Measurements from ENCODE around the gene PPP1R36. TPM values are rescaled to one million over a fixed set of nuclear protein-coding genes. Genes with fewer than 3 reads are reported as not detected.
"Not testable (repeated sequence)": the region's sequence is repeated elsewhere in the genome, so short reads cannot be mapped to it uniquely, and the experiment has no call there.

PPP1R36 gene
- total RNA-seq, 1 experiment from 2014 or later: not detected

DNA sequence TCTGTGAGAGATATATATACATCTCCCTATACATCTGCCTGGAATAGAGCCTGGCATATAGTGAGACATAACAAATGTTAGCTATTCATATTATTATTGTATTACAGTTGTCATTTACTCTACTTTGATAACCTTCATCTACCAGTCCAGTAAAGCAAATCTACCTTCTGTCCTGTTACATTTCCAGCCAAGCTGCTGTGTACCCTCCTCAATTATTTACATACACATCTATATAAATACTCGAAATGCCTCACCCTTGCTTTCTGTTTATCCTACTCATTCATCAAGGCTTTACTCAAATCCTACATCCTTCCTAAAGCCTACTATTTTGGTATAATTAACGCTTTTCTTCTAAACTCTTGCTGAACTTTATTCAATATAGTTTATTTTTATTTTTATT lies 36.5 kb upstream of the PPP1R36 start:
- Histone ChIP-seq H4K20me1 (ENCODE audit: insufficient read depth) (peaks cover 48% of the 10 kb centered on the region), H3K4me2 (no peak overlapping the region), H3K9me3 (ENCODE audit: insufficient read depth, low read depth) (no peaks in the 10 kb centered on the region), H3K79me2 (ENCODE audit: low read depth) (peaks cover 96% of the 10 kb centered on the region), H3K4me3 (no peak overlapping the region), H3K27ac (no peak overlapping the region), H3K9me2 (ENCODE audit: insufficient read depth) (no peaks in the 10 kb centered on the region), H3K36me3 (ENCODE audit: low read depth) (peaks cover 7% of the 10 kb centered on the region; the same call in 1 of the 2 replicates), H3K4me1 (replicated peaks; ENCODE audit: insufficient read depth) (peaks cover 36% of the 10 kb centered on the region), H2AFZ (no peak overlapping the region), H3K27me3 (ENCODE audit: insufficient read depth, low read depth) (no peaks in the 10 kb centered on the region), H3F3A (ENCODE audit: insufficient read depth, low read depth) (peaks cover 26% of the 10 kb centered on the region; the same call in 1 of the 2 replicates)
- POLR2A ChIA-PET (ENCODE audit: unreplicated experiment): no interaction called here
- CTCF ChIA-PET: no interaction called here
- DNase-seq: no peak
- intact Hi-C loops (cut with micrococcal nuclease; ENCODE audit: unreplicated experiment): no loop called here
- no TSS peak for BruUV-seq (replicated peaks)
- TF ChIP-seq, protein P1, sequence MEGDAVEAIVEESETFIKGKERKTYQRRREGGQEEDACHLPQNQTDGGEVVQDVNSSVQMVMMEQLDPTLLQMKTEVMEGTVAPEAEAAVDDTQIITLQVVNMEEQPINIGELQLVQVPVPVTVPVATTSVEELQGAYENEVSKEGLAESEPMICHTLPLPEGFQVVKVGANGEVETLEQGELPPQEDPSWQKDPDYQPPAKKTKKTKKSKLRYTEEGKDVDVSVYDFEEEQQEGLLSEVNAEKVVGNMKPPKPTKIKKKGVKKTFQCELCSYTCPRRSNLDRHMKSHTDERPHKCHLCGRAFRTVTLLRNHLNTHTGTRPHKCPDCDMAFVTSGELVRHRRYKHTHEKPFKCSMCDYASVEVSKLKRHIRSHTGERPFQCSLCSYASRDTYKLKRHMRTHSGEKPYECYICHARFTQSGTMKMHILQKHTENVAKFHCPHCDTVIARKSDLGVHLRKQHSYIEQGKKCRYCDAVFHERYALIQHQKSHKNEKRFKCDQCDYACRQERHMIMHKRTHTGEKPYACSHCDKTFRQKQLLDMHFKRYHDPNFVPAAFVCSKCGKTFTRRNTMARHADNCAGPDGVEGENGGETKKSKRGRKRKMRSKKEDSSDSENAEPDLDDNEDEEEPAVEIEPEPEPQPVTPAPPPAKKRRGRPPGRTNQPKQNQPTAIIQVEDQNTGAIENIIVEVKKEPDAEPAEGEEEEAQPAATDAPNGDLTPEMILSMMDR (conservative IDR thresholded peaks at IDR 0.05): no peak
- no peak for TF ChIP-seq EZH2 (IDR thresholded peaks at IDR 0.05; ENCODE audit: low read depth)

DNA sequence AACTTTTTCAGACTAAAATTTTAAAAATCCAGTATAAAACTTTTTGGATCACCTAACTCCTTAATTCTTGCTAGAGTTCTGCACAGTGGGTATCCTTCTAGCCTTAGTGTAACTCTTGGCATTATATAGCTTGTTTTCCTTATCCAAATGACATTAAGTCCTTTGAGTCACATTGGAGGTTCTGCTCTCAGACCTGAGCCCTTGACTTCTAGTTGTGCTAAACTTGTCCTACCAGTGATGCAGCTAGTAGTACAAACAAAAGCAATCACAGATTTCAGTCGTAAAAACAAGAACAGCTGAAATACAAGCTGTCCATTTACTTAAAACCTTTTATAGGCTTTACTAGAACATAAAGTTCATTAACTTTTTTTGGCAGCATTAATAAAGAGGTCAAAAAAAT lies 34.7 kb upstream of the PPP1R36 start:
- POLR2A ChIA-PET (ENCODE audit: unreplicated experiment): no interaction called here
- Histone ChIP-seq H3K36me3 (ENCODE audit: low read depth) (peaks cover 6% of the 10 kb centered on the region; the same call in 1 of the 2 replicates), H4K20me1 (ENCODE audit: insufficient read depth) (peaks cover 37% of the 10 kb centered on the region), H3K4me2 (peak overlapping the region; percentile 4; the same call in 1 of the 2 replicates), H3K4me1 (replicated peaks; ENCODE audit: insufficient read depth) (peaks cover 27% of the 10 kb centered on the region), H3K4me3 (no peak overlapping the region), H3K27ac (peak overlapping the region; percentile 7; the same call in 1 of the 2 replicates), H3K79me2 (ENCODE audit: low read depth) (peaks cover 95% of the 10 kb centered on the region), H3K27me3 (ENCODE audit: insufficient read depth, low read depth) (no peaks in the 10 kb centered on the region), H3K9me3 (ENCODE audit: insufficient read depth, low read depth) (no peaks in the 10 kb centered on the region), H3F3A (ENCODE audit: insufficient read depth, low read depth) (peaks cover 28% of the 10 kb centered on the region), H3K9me2 (ENCODE audit: insufficient read depth) (no peaks in the 10 kb centered on the region), H2AFZ (no peak overlapping the region)
- CTCF ChIA-PET: interaction anchor here (0.5 to 0.6 kb wide), 2 partner anchors 26 to 42 kb away, joined by 3 to 5 read pairs; partner anchors contain the start of gene HSPA2
- TF ChIP-seq EZH2 (IDR thresholded peaks at IDR 0.05; ENCODE audit: low read depth): no peak
- BruUV-seq (replicated peaks): no TSS peak
- peak in 1 of 2 experiments; percentile 70 for DNase-seq
- intact Hi-C loops (cut with micrococcal nuclease; ENCODE audit: unreplicated experiment): no loop called here

- Histone ChIP-seq H3K4me2 (no peak overlapping the region), H3K4me3 (no peak overlapping the region), H3K27me3 (ENCODE audit: insufficient read depth, low read depth) (no peaks in the 10 kb centered on the region), H3K9me3 (ENCODE audit: insufficient read depth, low read depth) (no peaks in the 10 kb centered on the region; the same call in 1 of the 2 replicates), H2AFZ (no peak overlapping the region), H3F3A (ENCODE audit: insufficient read depth, low read depth) (peaks cover 35% of the 10 kb centered on the region), H3K27ac (no peak overlapping the region), H3K9me2 (ENCODE audit: insufficient read depth) (no peaks in the 10 kb centered on the region), H3K4me1 (replicated peaks; ENCODE audit: insufficient read depth) (peaks cover 26% of the 10 kb centered on the region), H3K36me3 (ENCODE audit: low read depth) (peaks cover 19% of the 10 kb centered on the region), H3K79me2 (ENCODE audit: low read depth) (peaks cover 91% of the 10 kb centered on the region), H4K20me1 (ENCODE audit: insufficient read depth) (peaks cover 36% of the 10 kb centered on the region)
- no peak for DNase-seq
- POLR2A ChIA-PET (ENCODE audit: unreplicated experiment): no interaction called here
- BruUV-seq (replicated peaks): no TSS peak
- CTCF ChIA-PET: interaction anchor here (0.7 kb wide), 1 partner anchor 699 kb away, joined by 3 read pairs; no protein-coding TSS in a partner anchor
- TF ChIP-seq, protein P1 (conservative IDR thresholded peaks at IDR 0.05): no peak
- no peak for TF ChIP-seq EZH2 (IDR thresholded peaks at IDR 0.05; ENCODE audit: low read depth)
- intact Hi-C loops (cut with micrococcal nuclease; ENCODE audit: unreplicated experiment): no loop called here
Observed at GRCh38 chr14:64516969-64517368, 32.8 kb upstream of the PPP1R36 start.

DNA sequence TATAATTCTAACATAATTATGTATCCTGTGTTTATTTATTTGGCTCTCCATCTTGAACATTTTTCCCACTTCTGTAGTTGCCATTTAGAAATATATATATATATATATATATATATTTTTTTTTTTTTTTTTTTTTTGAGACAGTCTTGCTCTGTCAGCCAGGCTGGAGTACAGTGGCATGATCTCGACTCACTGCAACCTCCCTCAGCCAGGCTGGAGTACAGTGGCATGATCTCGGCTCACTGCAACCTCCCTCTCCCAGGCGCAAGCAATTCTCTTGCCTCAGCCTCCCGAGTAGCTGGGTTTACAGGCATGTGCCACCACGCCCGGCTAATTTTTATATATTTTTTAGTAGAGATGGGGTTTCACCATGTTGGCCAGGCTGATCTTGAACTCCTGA lies 32.1 kb upstream of the PPP1R36 start:
- H3K4me2 ChIP-seq; DNase-seq; intact Hi-C loops (cut with micrococcal nuclease; ENCODE audit: unreplicated experiment); H3K27ac ChIP-seq; H2AFZ ChIP-seq; H3K9me2 ChIP-seq (ENCODE audit: insufficient read depth); H3K4me3 ChIP-seq; BruUV-seq (replicated peaks); H3K9me3 ChIP-seq (ENCODE audit: insufficient read depth, low read depth); H3K27me3 ChIP-seq (ENCODE audit: insufficient read depth, low read depth); POLR2A ChIA-PET (ENCODE audit: unreplicated experiment): not testable (repeated sequence)
- Histone ChIP-seq H3K4me1 (replicated peaks; ENCODE audit: insufficient read depth) (peaks cover 26% of the 10 kb centered on the region), H3F3A (ENCODE audit: insufficient read depth, low read depth) (peaks cover 35% of the 10 kb centered on the region), H3K79me2 (ENCODE audit: low read depth) (peaks cover 84% of the 10 kb centered on the region), H3K36me3 (ENCODE audit: low read depth) (peaks cover 26% of the 10 kb centered on the region), H4K20me1 (ENCODE audit: insufficient read depth) (peaks cover 36% of the 10 kb centered on the region)
- CTCF ChIA-PET: interaction anchor here (0.7 kb wide), 1 partner anchor 700 kb away, joined by 3 read pairs; no protein-coding TSS in a partner anchor

Data from PC-9 (cell line).